Measurements from ENCODE around the gene SPG11.

DNA sequence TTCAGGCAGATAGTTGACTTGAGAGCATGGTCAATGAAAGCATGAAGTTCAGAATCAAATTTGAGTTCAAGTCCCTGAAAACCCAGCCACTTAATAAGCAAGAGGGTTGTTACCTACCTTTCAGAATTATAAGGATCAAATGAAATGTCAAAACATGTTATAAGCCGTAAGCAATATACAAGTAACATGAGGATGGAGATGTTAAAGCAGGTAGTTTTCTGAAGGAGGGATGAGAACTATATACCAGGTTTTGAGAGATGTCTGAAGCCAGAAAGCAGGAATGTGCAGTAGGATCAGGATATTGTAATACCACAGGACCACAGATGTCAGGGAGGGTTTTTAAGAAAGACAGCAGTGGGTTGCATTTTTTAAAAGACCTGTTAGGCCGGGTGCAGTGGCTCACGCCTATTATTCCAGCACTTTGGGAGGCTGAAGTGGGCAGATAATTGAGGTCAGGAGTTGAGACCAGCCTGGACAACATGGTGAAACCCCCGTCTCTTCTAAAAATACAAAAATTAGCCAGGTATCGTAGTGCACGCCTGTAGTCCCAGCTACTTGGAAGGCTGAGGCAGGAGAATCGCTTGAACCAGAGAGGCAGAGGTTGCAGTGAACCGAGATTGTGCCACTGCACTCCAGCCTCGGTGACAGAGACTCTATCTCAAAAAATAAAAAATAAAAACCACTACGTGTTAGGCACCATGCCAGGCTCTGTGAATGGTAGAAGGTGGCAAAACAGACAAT is 133.4 kb downstream of the SPG11 start:
- TF ChIP-seq CTCF (IDR thresholded peaks at IDR 0.05; ENCODE audit: insufficient read depth, low read length, poor library complexity, severe bottlenecking): no peak
- TF ChIP-seq EZH2phosphoT487 (conservative IDR thresholded peaks at IDR 0.05; ENCODE audit: low read length): no peak
